Mesodermal cell (in vitro differentiated cells): Measurements from ENCODE around the gene APBA3.

Experiments used
- H3K27ac ChIP-seq: 2 replicates; pipeline ENCODE4 v1.7.0; 2013; ENCODE audit warnings: mild to moderate bottlenecking, low read depth, low read length, moderate library complexity; ENCODE audit not compliant: severe bottlenecking
- H3K36me3 ChIP-seq: 2 replicates; pipeline ENCODE4 v1.7.1; 2013; ENCODE audit warnings: mild to moderate bottlenecking, low read length, moderate library complexity; ENCODE audit not compliant: control insufficient read depth, insufficient read depth
- H3K4me1 ChIP-seq: one replicate; pipeline ENCODE4 v1.7.1; 2013; ENCODE audit warnings: mild to moderate bottlenecking, low read length; ENCODE audit not compliant: insufficient read depth, control insufficient read depth, poor library complexity, severe bottlenecking
- H3K4me3 ChIP-seq: 2 replicates; pipeline ENCODE4 v1.7.0; 2013; ENCODE audit warnings: low read length, control low read depth, mild to moderate bottlenecking; ENCODE audit not compliant: insufficient read depth, poor library complexity, severe bottlenecking; ENCODE audit errors: extremely low read depth
- H3K9me3 ChIP-seq: 2 replicates; pipeline ENCODE4 v1.7.1; 2013; ENCODE audit warnings: mild to moderate bottlenecking, low read length, moderate library complexity; ENCODE audit not compliant: control insufficient read depth
- WGBS, 2 experiments: methylation state at CpG; one replicate each; pipeline ENCODE4 v1.1.5; 2013; ENCODE audit warnings: missing lambda C conversion rate in 2 of 2; ENCODE audit not compliant: insufficient coverage in 2 of 2; 5-methylcytosine and 5-hydroxymethylcytosine counted together

APBA3 gene

DNA sequence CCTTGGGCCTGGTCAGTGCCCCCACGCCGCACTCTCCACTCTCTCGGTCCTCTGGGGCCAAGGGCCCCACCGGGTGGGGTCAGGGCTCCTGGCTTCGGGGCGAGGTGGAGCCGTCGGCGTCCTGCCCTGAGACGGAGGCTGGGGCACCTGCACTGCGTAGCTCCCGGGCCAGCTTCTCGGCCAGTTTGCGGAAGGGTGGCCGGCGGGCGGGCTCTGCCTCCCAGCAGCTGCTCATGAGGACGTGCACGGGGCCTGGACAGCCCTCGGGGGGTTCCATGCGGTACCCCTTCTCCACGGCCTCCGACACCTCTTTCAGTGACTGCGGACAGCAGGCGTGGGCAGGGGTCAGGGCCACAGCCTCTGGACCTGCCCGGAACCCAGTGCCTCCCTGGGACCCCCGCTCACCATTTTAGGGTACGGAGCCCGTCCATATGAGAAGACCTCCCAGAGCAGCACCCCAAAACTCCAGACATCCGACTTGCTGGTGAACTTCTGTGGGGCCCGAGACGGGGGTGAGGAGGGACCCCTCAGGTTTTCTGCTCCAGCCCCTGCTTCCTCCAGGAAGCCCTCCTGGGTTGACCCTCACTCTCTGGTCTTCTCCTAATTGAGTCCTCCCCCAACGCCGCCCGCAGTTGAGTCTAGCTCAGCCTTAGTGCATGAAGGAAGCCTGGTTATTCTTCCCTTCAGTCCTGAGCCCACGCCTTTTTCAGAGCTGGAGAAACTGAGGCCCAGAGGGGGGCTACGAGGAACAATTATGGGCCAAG lies 16.8 kb upstream of the APBA3 start:
- WGBS, 2 experiments = 88 to 89% methylated on average over 32 to 35 of the region's 37 CpGs
- no peak overlapping the region for H3K4me3 ChIP-seq
- H3K9me3 ChIP-seq = peaks cover 21% of the 10 kb centered on the region
- H3K27ac ChIP-seq = no peak overlapping the region
- H3K4me1 ChIP-seq = no peaks in the 10 kb centered on the region
- H3K36me3 ChIP-seq = no peaks in the 10 kb centered on the region

DNA sequence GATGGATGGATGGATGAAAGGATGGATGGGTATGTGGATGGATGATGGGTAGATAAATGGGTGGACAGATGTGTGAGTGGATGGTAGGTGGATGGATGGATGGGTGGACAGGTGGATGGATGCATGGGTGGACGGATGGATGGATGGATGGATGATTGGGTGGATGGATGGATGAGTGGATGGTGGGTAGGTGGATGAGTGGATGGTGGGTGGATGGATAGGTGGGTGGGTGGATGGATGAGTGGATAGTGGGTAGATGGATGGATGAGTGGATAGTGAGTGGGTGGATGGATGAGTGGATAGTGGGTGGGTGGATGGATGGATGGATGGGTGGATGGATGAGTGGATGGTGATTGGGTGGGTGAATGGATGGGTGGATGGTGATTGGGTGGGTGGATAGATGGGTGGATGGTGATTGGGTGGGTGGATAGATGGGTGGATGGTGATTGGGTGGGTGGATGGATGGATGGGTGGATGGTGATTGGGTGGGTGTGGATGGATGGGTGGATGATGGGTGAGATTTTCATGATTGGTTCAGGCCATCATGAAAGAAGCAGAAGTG lies 15.1 kb upstream of the APBA3 start:
- 71 to 85% methylated on average over 1 of the region's 1 CpG for WGBS, 2 experiments
- H3K9me3 ChIP-seq = peaks cover 10% of the 10 kb centered on the region
- no peaks in the 10 kb centered on the region for H3K4me1 ChIP-seq
- no peak overlapping the region for H3K27ac ChIP-seq
- no peaks in the 10 kb centered on the region for H3K36me3 ChIP-seq
- no peak overlapping the region for H3K4me3 ChIP-seq

DNA sequence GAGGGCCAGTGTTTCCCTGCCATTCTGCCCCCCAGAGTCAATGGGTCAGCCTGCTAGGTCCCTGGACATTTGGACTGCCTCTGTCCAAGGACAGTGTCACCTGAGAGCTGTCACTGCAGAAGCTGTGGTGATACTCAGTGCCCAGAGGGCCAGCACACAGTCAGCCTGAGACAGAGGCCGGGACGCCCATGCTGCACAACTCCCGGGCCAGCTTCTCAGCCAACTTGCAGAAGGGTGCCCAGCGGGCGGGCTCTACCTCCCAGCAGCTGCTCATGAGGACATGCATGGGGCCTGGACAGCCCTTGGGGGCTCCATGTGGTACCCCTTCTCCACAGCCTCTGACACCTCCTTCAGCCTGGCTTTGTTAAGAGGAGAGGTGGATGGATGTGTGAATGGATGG lies 14.3 kb upstream of the APBA3 start:
- Histone ChIP-seq H3K27ac (no peak overlapping the region), H3K4me1 (no peaks in the 10 kb centered on the region), H3K9me3 (peaks cover 2% of the 10 kb centered on the region), H3K36me3 (no peaks in the 10 kb centered on the region), H3K4me3 (no peak overlapping the region)
- WGBS, 2 experiments = 93 to 94% methylated on average over 5 of the region's 5 CpGs

DNA sequence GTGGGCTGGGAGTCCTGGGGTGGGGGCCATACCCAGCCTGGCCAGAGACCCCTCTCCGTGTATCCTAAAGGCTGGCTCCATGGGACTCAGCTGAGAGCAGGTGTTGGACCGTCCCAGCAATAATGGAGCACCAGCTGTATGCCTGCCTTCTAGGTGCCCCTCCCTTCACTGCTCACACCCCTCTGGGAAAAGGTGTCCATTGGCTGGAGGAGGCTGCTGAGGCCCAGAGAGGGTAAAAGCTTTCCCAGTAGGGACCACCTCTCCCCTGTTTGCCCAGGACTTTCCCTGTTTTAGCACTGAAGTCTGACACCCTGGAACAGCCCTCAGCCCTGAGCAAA lies 13.9 kb upstream of the APBA3 start:
- Histone ChIP-seq H3K36me3 (no peaks in the 10 kb centered on the region), H3K4me3 (no peak overlapping the region), H3K9me3 (no peaks in the 10 kb centered on the region), H3K27ac (no peak overlapping the region), H3K4me1 (no peaks in the 10 kb centered on the region)
- WGBS, 2 experiments = 69 to 84% methylated on average over 2 of the region's 2 CpGs

DNA sequence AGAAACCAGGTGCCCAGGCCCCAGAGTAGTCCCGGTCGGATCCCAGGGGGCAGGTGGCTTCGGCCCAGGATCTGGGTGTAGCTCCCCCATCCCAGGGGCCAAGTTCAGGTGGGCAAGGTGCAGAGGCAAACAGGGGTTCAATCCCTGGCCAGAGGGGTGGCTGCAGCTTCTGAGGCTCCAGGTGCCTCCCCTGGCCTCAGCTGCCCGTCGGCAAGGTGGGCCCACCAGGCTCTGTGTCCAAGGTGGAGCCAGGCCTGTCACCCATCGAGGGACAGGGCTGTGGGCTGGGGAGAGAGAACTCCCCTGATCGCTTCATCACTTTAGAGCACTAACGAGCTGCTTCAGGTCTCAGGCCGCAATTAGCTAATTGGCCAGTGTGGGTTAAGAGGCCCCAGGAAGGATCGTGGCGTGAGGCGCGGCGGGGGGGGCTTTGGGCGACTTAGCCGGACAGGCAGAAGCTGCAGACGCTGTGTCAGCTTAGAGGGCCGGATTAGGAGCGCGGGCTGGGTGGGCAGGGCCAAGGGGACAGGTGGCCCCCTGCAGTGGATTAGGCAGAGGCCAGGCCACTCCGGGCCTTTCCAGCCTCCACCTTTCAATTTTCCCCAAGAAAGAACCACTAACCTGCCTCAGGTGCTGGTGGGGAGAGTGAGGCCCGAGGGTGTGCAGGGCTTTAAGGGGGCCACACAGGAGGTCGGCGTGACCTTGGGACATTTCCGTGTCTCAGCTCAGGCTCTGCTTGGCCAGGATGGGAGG lies 13.3 kb upstream of the APBA3 start:
- Histone ChIP-seq H3K27ac (no peak overlapping the region), H3K4me3 (no peak overlapping the region), H3K36me3 (no peaks in the 10 kb centered on the region), H3K9me3 (no peaks in the 10 kb centered on the region), H3K4me1 (no peaks in the 10 kb centered on the region)
- 84 to 87% methylated on average over 20 to 22 of the region's 25 CpGs for WGBS, 2 experiments

DNA sequence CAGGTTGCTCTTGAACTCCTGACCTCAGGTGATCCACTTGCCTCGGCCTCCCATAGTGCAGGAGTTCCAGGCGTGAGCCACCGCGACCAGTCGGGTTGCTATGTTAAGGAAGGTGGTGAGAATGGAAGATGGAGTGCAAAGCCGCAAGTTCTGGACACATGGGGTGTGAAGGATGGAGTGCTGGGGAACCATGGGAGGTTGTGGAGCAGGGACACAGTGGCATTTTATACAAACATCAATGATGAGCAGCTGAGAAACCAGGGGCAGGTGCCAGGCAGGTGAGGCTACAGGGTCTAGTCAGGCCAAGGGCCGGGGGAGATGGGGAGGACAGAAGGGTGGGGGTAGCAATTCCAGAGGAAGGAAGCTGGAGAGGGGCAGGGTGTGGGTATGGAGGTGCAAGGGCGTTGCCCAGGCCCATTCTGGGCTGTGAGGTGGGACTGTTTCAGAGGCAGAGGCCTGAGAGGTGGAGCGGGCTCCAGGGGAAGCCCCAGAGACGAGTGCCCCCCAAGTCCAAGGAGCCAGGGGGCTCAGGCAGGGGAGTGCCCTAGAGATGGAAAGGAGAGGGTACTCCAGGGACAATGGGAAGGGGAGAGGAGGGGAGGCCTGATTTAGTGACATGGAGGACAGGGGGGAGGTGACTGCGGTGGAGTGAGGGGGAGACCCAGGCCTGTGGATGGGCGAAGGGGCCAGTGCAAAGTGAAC lies 12.5 kb upstream of the APBA3 start:
- Histone ChIP-seq H3K9me3 (no peaks in the 10 kb centered on the region), H3K4me3 (no peak overlapping the region), H3K27ac (no peak overlapping the region), H3K4me1 (no peaks in the 10 kb centered on the region), H3K36me3 (no peaks in the 10 kb centered on the region)
- WGBS, 2 experiments = 76 to 86% methylated on average over 7 to 12 of the region's 12 CpGs

DNA sequence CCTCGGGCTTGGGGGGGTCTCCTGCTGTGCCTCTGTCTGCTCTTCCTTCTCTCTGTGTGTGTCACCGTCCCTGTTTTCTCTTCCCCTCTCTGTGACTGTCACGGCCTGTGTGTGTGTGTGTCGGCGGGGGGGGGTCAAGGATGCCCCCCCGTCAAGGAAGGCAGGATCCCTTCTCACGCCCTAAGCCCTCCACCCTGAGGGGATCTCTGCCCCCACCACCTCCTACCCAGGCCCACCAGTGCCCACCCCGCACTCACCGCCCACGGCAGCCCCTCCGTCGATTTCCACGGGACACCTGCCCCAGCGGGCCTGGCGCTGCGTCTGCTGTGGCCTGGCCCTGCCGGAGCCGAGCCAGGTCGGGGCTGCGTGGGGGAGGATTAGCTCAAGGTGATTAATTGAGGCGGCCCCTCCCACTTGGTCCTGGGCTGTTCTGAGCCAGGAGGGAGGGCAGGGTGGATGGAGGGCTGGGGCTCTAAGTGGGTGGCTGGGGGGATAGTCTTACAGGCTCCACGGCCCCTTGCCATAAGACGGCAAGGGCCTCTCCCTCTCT lies 10.5 kb upstream of the APBA3 start, which contains the start of gene RAX2:
Gene RAX2, minus strand, starts transcription at position 323 of the 550 bp plus-strand sequence. CDS start 486 bp downstream, outside the sequence.
- Histone ChIP-seq H3K36me3 (peaks cover 9% of the 10 kb centered on the region), H3K9me3 (no peaks in the 10 kb centered on the region), H3K4me3 (no peak within 1 kb of the TSS), H3K27ac (no peak within 1 kb of the TSS), H3K4me1 (no peaks in the 10 kb centered on the region)
- WGBS, 2 experiments = 64 to 71% methylated on average over 5 to 18 of the region's 23 CpGs

DNA sequence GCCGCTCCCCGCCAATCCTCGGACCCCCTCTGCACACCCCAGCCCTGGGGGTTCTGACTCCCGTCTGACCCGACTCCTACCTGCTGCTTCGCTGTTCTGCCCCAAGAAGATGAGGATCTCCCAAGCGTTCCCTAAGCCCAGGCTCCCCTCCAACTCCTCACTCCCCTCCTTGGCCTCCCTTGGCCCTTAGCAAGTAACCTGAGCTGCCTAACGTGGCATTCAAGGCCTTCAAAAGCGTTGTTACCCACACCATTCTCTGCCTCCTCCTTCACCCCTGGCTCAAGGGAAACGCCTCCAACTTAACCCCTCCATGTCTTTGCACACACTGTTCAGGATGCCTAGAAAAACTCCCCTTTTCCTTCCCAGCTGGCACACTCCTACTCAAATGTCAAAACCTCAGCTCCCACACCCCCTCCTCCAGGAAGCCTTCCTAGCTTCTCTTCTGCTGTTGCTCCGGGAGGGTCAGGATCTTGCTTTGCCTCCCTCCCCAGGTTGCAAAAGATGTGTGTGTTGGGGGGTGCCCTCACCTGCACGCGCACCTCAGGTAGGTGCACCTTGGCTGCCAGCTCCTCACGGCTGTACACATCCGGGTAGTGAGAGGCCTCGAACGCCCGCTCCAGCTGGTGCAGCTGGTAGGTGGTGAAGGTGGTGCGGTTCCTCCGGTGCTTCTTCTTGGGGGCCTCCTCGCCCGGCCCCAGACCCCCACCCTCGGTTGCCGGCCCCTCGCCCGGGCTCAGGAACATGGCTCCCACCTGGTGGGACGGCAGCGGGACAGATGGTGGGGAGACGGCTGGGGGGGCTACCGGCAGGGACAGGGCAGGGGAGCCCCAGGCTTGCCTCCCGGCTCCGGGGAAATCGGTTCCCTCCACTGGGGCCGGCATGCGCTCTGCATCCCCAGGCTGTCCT lies 9.8 kb upstream of the APBA3 start:
- H3K27ac ChIP-seq = no peak overlapping the region

DNA sequence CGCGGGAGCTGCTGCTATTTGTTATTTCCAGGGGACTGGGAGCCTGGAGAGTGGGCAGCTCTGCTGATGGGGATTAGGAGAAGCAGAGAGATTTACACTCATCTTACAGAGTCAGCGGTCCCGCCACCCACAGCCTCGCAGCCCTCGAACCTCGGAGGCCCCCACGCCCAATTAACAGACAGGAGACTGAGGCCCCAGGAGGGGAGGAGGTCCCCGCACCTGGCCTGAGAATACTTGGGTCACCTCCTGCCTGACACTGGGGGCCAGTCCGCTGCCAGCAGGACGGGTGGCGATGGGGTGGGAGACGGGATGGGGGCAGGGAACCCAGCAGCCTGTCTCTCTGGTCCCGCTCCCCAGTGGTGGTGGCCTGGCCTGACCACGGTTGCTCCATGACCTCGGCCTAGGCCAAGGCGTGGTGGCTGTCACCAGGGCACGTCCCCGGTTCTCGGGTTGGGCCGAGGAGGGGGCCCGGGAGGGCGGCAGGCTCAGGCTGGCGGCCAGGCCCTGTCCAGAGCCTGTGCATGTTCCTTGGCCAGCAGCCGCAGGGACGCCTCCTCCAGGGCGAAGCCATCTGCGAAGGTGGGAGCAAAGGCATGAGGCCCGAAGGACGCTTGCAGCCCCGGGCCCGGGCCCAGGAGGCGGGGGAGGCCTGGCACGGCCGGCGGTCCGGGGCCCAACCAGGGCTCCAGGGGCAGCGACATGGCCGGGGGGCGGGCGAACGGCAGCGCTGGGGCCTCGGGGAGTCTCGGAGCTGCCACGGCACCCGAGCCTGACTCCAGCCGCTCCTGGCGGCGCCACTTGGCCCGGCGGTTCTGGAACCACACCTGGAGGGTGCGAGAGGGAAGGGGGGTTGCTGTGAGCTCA lies 8.9 kb upstream of the APBA3 start:
- no peak overlapping the region for H3K4me3 ChIP-seq
- peaks cover 9% of the 10 kb centered on the region for H3K36me3 ChIP-seq
- H3K27ac ChIP-seq = no peak overlapping the region
- no peaks in the 10 kb centered on the region for H3K9me3 ChIP-seq
- H3K4me1 ChIP-seq = no peaks in the 10 kb centered on the region
- 88 to 89% methylated on average over 45 to 47 of the region's 53 CpGs for WGBS, 2 experiments

More for the DNA sequence above, 9.8 kb upstream of the APBA3 start:
- Histone ChIP-seq H3K36me3 (peaks cover 9% of the 10 kb centered on the region), H3K4me1 (no peaks in the 10 kb centered on the region), H3K4me3 (no peak overlapping the region), H3K9me3 (no peaks in the 10 kb centered on the region)
- WGBS, 2 experiments = 71 to 72% methylated on average over 24 to 27 of the region's 35 CpGs
